CD4-positive, alpha-beta T cell treated with Interleukin-10 for 1 hour (primary cell): Measurements from ENCODE around the gene KIF26B.
"Not testable (repeated sequence)": the region's sequence is repeated elsewhere in the genome, so short reads cannot be mapped to it uniquely, and the experiment has no call there.

Experiments
- DNase-seq: peaks from one replicate; pipeline ENCODE4 v3.0.0-alpha.2; 2020

KIF26B gene

DNA sequence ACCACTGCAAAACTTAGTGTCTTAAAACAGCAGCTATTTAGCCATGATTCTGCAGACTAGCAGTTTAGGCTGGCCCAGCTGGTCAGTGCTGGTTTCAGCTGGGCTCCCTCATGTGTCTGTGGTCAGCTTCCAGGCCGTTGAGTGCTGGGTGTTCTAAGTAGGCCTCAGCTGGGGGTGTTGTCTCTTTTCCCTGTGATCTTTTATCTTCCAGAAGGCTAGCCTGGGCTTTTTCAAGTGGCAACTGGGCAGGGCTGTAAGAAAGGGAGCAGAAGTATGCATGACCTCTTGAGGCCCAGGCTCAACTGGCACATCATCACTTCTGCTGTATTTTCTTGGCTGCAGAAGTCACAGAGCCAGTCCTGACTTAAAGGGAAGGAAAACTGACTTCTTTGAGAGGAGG lies 136.1 kb downstream of the KIF26B start:
- no peak for DNase-seq

DNA sequence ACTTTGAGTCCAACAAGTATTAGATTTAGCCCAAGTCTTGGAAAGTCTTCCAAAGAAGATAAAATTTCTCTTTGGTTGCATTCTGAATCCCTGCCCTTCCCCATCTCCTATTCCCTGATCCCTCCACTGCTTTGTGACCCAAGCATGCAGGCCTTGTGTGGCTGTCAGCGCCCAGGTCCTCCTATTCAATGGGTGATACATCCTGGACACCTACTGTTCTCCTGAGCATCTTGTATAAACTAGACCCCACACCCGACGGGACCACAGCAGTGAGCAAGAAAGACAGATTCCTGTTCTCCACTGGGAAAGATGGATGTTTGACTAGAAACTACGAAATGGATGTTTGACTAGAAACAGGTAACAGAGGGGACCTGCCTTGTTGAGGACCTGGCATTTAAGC lies 136.6 kb downstream of the KIF26B start:
- DNase-seq, result no peak

DNA sequence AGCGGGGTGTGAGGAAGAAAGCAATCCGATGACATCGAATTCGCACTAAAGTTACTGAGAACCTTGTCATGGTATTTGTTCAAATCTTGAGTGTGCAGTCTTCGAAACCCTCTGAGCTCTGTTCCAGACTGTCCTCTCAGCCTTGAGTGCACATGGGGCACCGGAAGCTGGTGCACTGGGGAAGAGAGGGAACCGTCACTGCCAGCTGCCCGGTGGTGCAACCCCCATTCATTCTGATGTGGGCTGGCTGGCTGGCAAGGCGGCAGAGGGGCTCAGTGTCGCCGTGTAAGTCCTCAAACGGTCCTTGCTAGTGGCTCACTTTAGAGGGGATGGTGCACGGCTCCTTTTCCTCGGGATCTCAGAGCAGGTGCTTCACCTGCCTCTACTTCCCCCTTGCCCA lies 137.4 kb downstream of the KIF26B start:
- no peak for DNase-seq

DNA sequence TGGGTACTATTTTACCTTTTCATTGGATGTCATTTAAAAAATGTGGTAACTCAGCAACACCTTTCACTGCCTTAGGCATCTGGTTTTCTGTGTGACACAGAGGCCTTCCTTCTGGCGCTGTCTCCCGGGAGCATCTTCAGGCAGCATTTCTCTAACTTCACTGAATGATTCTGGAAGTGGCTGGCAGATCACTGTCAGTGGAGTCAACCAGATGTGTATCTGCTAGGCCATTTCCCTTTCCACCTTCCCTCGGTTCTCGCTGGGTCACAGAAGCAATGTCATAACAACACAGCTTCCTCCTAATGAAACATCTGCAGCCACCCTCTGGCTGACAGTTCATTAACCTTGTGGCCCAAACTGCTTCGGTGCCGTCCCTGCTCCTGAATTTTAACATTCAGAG lies 137.8 kb downstream of the KIF26B start:
- DNase-seq, result no peak

DNA sequence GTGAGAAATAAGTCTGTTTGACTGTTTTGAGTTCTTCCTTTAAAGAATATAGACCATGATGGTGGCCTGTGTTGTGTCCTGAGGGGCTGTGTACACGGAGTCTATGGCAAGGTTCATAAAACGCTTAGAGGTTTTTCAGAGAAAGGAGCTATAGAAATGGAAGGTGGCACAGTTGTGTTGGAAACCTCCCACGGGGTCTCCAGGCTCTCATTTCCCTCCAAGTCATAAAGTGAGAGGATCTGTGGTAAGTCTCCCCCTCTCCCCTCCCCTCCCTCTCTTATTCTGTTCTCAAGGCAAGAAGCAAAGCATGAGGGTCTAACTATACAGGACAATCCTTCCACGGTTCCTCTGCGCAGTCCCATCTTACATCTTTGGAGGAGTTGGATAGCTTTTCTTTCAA lies 139.2 kb downstream of the KIF26B start:
- no peak for DNase-seq

DNA sequence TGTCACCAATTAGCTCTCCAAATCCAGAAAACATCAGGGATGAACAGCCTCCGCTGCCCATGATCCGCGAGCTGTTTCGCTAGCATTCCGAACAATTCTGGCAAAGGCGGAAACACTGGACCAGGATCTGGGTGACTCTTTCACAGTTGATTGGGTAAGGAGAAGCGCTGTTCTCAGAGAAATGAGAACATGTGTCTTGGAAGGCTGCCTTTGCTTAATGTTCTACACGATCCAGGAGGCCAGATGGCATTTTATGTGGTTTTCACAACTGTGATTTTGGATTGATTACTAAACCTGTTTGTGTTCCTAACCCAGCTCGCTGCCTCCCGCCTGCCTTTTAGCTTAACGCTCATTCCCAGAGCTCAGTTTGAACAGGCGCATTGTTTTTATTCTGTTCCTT lies 144.0 kb downstream of the KIF26B start:
- DNase-seq, result no peak

DNA sequence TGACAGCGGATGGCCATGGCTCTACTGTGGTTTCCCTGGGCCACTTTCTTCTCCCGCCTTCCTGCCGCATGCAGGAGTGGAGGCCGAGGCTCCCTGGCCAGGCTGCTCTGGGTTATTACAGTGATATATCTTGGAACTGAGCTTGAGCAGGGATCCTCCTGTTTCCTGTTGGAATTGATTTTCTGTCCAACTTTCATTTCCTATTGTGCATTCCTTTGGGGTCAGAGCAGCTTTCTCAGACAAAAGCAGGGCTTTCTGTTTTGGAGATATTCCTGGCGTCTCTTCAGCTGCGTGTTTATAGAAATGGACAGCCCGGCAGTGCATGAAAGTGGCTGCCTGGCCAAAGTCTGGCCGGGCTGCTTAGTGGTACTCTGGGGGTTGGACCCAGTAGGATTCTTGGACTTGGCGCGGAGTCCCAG lies 146.4 kb downstream of the KIF26B start:
- DNase-seq, result no peak

DNA sequence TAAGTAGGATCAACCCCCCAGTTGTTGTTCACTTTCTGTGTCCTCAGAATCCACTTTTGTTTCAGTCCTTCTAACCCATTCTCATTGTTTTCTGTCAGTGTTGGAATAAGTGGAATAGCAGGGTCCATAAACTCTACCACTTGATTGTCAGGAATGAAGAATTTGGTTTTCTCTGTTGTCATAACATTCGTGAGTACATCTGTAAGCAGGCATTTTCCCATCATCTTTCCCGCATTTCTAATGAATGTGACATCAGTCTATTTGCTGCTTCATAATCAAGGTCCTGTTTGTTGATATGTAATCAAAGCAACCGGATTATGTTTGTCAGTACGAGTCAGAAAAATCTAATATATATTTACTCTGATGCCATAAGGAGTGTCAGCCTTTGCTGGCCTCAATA lies 147.1 kb downstream of the KIF26B start:
- DNase-seq, result no peak

DNA sequence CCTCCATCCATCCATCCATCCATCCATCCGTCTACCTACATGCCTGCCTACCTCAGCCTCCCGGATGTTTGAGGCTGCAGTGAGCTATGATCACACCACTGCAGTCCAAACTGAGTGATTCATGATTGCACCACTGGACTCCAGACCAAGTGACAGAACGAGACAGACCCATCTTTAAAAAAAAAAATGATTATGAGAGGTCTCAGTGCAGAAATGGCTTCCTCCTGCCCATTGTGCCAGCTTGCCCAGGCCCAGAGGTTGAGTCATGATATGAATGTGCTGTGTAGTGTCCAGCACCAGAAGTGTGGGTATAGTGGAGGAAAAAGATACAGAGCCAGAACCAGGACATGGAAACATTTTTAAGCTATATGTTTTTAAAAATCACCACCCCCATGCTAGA lies 149.9 kb downstream of the KIF26B start:
- DNase-seq, result no peak

DNA sequence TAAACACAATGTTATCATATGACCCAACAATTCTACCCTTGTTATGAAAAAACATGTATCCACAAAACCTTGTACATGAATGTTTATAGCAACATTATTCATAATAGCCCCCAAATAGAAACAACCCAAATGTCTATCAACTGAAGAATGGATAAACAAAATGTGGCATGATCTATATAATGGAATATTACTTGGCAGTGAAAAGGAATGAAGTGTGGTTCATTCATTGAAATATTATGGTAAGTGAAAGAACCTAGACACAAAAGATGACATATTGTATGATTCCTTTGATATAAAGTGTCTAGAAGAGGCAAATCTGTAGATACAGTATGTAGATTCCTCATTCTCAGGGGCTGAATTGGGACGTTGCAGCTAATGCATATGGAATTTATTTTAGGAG lies 151.2 kb downstream of the KIF26B start:
- no peak for DNase-seq

DNA sequence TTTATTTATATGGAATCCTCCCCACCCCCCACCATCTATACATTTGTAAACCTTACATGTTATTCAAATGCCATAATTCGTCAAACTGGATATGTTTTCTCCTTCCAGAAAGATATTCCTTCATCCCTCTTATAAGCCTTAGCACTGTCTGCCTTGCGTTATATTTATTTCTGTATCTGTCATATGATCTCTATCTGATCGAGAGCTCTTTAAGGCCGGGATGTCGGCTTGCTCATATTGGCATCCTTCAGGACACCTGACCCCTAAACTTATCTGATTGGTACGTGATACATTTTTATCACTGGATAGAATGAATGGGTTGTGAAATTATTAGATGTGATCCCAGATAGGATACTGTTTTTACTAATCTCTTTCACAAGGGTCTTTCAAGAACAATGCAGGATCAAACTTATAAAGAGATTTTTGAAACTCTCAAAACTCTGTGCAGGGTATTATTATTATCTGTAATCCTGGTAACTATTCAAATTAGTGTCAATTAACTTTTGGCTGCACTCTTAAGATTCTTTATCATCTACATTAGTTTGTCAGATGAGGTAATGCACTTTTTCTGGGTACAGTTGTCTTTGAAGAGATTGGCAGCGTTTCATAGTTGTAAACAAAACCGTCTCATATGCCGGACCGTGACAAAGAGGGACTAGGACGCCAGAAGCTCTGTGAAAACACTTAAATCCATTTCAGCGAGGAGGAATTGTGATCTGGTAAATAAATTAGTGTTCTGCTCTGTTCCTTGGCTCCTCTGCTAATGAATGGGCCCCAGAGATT lies 152.0 kb downstream of the KIF26B start:
- DNase-seq, result no peak

DNA sequence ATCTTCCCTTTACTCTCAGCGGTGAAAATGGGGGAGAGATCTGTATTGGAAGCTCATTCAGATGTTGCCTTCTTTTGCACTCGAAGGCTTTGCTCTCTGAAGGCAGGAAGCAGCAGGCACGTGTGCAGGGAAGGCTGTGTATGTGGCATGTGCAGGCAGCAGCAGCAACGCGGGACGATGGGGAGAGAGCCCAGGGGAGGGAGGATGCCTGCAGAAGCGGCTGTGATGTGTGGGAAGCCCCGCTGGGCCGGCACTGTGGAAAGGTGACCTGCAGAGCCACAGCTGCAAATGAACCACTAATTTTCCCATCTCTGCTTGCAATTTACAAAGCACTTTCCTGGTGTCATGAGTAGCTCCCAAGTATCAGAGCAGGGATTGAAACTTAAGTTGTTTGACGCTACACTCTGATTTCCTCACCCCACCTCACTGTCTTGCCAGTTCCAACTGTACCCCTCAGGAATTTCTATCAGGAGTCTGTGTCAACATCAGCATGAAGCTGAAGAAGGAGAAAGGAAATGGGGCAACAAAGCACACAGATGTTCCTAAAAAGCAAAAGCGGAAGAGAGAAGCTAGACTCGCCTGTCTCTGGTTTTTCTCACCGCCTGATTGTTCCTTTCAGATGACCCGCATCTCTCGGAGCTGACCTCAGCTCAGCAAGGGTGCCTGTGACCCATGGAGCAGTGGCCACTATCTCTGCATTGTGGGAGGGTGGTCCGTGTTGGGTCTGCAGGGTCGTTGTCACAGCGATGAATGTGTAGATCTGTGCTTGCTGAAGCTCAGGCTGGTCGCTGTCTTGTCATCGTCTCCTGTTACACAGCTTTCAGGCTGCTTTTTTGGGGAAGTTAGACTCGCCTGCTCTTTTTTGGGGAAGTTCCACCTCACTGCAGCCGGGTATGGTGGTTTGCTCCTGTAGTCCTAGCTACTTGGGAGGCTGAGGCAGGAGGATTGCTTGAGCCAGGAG lies 156.1 kb downstream of the KIF26B start:
- no peak for DNase-seq

DNA sequence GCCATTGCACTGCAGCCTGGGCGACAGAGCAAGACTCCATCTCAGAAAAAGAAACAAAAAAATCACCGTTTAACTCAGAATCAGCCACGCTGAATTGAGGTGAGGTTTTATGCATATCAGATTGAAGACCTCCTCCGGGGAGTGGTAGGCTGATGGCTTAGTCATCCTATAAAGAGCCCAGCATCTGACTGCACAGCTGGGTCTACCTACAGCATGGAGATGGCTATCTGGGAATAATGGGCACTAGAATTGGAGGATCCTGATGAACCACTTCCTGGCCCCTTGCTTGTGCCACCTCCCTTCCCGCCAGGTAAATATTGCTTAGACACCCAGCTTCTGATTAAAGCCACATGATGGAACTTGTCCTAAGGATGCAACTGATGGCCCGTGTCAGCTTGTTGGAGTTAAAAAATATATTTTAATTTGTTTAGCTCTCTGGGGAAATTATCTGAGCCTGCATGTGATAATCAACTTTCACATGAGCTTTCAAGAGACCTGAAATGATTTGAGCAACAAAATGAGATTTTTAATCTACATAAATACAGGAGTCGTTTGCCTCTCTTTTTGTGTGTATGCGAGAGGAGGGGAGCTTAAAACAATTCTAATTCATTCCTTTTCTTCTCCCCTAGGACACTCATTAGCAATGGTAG lies 157.2 kb downstream of the KIF26B start:
- no peak for DNase-seq

DNA sequence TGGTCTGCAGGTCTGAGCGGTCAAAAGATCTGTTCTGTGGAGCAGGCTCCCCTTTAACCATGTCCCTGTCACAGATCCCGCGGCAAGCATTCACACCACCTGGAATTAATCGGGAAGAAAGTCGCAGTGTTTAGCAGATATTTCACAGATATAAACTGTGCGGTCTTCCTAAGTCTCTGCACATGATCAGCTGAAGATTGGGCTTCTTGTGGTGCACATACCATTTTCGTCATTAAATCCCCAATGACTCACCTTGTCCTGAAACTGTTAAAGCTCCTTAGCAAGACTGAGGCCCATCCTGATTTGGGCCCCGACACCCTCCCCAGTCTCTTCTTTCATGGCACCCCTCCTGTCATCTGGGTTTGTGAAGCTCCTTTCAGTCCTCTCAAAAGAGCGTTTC lies 158.8 kb downstream of the KIF26B start:
- no peak for DNase-seq

DNA sequence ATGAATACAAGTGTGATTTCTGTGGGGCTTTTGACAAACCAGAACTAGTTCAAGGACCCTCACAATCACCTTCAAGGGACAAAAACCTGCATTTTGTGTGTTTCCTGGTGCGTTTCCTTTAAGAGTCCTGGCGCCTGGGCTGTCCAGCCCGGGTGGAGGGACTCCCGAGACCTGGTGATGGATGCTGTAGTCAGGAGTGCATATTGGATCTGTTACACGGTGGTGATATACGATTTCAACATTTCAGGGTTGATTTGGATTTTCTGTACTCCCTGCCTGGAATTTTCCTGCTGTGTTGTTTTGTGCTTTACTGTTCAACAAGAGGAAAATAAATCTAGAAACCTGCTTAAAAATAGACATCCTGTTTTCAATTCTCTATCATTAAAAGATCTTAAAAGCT lies 162.0 kb downstream of the KIF26B start:
- no peak for DNase-seq

DNA sequence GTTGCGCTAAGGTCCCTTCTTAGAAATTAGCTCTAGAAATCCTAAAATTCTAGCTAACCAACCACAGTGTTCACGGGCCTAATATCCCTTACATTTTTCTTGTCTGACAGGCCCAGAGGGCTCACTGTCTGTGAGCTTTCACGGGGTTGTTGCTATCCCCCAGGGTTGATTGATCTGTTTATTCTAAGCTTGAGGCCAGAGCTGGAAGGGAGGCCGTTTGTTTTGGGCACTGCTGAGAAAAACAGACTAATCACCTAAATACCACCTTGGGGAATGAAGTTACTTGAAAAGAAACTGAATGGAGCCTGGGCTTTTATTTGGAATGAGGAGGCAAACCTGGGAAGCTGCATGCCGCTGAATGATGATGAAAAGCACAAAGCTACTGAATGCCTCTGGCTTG lies 162.4 kb downstream of the KIF26B start:
- DNase-seq, result no peak

DNA sequence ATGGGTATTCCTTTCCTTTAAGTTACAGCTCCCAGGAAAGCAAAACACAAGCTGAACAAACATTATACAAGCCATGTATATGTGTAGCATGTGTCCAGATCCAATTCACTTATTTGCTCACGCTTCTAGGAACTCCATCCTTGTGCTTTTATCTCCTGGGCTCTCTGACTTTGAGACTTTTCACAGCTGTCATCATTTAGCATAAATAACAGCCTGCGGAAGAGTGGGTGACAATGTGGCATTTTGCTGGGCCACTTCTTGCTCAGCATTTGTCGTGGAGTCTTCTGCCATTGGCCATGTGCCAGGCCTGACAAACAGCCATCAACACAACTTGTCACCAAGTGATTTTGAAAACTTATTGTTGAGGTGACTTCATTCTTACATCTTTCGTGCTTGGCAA lies 164.3 kb downstream of the KIF26B start:
- DNase-seq, result no peak

DNA sequence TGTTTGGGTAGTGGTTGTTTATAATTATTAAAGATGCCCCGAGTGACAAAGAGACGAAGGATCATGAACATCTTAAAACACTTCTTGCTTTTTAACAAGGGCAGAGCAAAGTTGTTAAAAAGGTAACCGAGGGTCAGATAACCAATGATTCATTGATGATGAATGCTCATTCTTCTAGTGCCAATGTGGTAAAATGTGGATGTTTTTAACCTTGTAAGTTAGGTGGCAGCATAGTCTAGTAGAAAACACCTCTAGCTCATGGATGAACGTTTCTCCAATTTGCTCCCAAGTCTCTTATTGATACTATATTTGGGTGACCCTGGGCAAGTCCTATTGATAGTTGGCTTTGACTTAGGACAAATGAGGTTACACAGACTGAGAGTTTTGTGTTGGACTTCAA lies 167.9 kb downstream of the KIF26B start:
- DNase-seq, result no peak

DNA sequence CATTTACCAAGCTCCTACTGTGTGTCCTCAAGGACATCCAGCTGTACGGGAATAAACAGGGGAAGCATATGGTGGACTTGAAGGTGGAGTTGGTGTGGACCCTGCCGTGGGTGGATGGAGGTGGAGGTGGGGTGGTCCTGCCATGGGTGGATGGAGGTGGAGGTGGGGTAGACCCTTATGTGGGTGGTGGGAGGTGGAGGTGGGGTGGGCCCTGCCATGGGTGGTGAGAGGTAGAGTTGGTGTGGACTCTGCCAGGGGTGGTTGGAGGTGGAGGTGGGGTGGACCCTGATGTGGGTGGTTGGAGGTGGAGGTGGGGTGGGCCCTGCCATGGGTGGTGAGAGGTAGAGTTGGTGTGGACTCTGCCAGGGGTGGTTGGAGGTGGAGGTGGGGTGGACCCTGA lies 169.0 kb downstream of the KIF26B start:
- DNase-seq, result not testable (repeated sequence)

DNA sequence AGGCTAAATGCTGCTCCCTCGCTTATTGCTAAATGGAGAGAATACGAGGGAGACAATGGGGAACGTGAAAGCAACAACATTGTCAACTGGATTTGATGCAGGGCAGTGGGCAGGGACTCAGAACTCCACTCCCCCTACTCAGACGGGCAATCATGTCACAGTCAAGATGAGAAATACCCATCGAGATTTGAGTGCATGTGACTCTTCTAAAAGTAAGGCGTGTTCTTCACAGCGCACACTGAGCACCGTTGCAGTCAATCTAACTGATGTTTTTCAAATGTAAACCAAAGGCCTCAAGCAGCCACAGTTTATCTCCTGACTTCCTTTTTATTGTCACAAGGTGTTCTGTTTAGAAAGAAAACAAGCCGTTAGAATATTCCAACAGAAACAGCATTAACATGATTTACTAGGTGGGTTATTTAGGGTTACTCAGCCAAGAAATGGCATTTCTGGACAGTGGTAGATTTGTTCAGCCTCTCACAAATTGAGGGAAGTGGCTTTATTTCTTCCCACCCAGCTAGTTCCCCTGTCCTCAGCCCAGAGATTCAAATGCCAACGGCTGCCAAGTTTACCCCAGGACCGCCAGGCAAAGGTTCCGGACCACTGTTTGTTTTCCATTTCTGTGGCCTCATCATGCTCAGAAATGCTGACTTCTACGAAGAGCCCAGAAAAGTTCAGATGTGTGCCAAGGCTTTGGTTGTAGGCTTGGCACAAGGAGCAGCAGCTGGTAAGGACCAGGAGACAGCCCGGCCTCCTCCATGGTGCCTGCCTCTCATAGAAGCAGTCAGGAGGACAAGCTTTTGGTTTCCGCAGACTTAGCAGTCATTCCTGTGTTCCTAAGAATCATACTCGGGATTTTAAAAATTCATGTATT lies 171.4 kb downstream of the KIF26B start:
- no peak for DNase-seq

DNA sequence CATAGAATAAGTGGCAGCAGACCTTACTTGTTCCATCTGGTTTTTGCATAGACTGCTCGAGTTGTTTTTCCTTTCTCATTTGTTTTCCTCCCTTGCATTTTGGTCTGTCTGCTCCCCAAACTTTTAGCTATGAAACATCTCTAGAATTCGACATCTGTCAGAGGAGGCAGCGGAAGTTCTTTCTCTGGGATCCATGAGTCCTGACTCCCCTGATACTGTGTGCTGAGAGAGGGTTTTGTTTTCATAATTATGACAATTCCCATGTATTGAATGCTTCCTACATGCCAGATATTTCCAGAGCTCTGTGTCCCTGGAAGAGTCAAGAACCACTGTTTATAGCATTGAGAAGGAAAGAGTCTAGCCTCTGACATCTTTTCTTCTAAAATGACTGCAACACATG lies 172.6 kb downstream of the KIF26B start:
- no peak for DNase-seq

DNA sequence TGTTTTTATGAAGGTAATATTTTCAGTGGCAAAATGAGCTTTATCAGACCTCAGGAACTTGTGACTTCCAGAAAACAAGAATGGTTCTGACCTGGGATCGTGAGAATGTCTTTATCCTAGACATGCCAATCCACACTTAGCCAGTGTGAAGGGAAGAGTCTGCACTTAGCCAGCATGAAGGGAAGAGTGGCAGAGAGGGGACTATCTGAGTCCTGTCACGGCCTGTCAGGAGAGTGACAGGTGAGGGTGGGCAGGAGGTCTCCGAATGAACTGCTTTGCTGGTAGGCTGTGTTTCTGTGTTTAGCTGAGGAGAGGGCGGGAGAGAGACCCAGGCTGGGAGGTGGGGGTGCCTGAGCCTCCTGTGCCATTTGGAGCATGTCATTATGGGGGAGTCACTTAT lies 173.1 kb downstream of the KIF26B start:
- no peak for DNase-seq

DNA sequence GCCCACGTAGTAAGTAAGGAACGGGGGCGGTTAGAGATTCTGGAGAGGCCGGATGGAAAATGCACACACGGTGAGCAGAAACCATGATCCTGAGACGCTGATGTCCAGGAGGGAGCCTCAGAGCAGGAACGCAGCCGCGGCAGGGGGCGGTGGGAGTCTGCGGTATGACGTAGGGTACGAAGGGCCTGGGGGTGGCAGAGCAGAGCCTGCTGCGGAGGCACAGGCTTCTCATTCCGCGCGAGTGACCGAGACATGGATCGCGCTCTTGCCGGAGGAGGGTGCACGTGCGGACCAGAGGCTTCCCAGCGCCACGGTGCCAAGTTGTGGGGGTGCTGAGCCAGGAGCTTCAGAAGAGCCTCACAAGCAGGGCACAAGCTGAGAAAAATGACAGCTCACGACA lies 176.2 kb downstream of the KIF26B start:
- no peak for DNase-seq
